Esophagus squamous epithelium (tissue), 4 donors: ENCODE measurements around the gene CALCA.

ENCODE experiments used
- CTCF ChIP-seq, 6 experiments: fragments of 450-650 bp in 4 of 6; fragments of 200-600 bp in 2 of 6; sonication (generic) in 2 of 6; IDR thresholded peaks; one replicate each; pipeline ENCODE4 v1.5.1; 2016 to 2019; ENCODE audit warnings: antibody characterized with exemption in 6 of 6, mild to moderate bottlenecking in 4 of 6, moderate library complexity in 4 of 6
- POLR2A ChIP-seq, 4 donors: fragments of 450-650 bp; IDR thresholded peaks; one replicate each; pipeline ENCODE4 v1.6.1; 2017; ENCODE audit warnings: antibody characterized with exemption in 4 of 4, mild to moderate bottlenecking in 4 of 4, moderate library complexity in 3 of 4

- no peak for TF ChIP-seq CTCF (IDR thresholded peaks at IDR 0.05)
- TF ChIP-seq POLR2A (IDR thresholded peaks at IDR 0.05): no peak
Measured at GRCh38 chr11:15010865-15011264, 38.7 kb upstream of the CALCA start.
